GM19438 (cell line): ENCODE measurements around the gene OLA1.

ENCODE experiments used
- ATAC-seq: cut with Tn5 transposase; IDR thresholded peaks from one replicate; pipeline ENCODE4 v1.9.1; 2021; ENCODE audit warnings: low read depth; ENCODE audit not compliant: unreplicated experiment

Gene OLA1

GRCh38 chr2:174124181-174124580, 124.2 kb downstream of the OLA1 start:
- ATAC-seq: no peak

GRCh38 chr2:174122185-174122584, 126.1 kb downstream of the OLA1 start:
- ATAC-seq: no peak

- no peak for ATAC-seq
These were observed 126.7 kb downstream of the OLA1 start for GRCh38 chr2:174121612-174122011.

GRCh38 chr2:174121175-174121574, 127.2 kb downstream of the OLA1 start:
- ATAC-seq: no peak

- ATAC-seq: no peak
These were observed 128.0 kb downstream of the OLA1 start for GRCh38 chr2:174120346-174120745.

GRCh38 chr2:174117951-174118930, 130.1 kb downstream of the OLA1 start:
- ATAC-seq: no peak

GRCh38 chr2:174112073-174112472, 136.3 kb downstream of the OLA1 start:
- no peak for ATAC-seq

- ATAC-seq: no peak
These were observed 139.8 kb downstream of the OLA1 start for GRCh38 chr2:174108579-174108978.

GRCh38 chr2:174106736-174107135, 141.6 kb downstream of the OLA1 start:
- ATAC-seq: no peak

- ATAC-seq: no peak
These were observed 153.8 kb downstream of the OLA1 start for GRCh38 chr2:174094542-174094941.

- ATAC-seq: no peak
These were observed 157.9 kb downstream of the OLA1 start for GRCh38 chr2:174090476-174090875.

GRCh38 chr2:174088706-174089460, 159.4 kb downstream of the OLA1 start:
- no peak for ATAC-seq

- no peak for ATAC-seq
These were observed 161.6 kb downstream of the OLA1 start for GRCh38 chr2:174086708-174087107.

GRCh38 chr2:174085781-174086180, 162.6 kb downstream of the OLA1 start:
- ATAC-seq: no peak

- no peak for ATAC-seq
These were observed 164.4 kb downstream of the OLA1 start for GRCh38 chr2:174083843-174084458.

- no peak for ATAC-seq
These were observed 167.6 kb downstream of the OLA1 start for GRCh38 chr2:174080672-174081121.

GRCh38 chr2:174078275-174078674, 170.1 kb downstream of the OLA1 start:
- no peak for ATAC-seq

- ATAC-seq: no peak
These were observed 171.4 kb downstream of the OLA1 start for GRCh38 chr2:174076975-174077374.

GRCh38 chr2:174076040-174076439, 172.3 kb downstream of the OLA1 start:
- ATAC-seq: no peak

GRCh38 chr2:174074831-174075230, 173.5 kb downstream of the OLA1 start:
- ATAC-seq: no peak

GRCh38 chr2:174072857-174073256, 175.5 kb downstream of the OLA1 start:
- no peak for ATAC-seq
